Endothelial cell of umbilical vein (primary cell): Measurements from ENCODE around the gene INMT. TPM values are rescaled to one million over a fixed set of nuclear protein-coding genes. Genes with fewer than 3 reads are reported as not detected.

Source experiments
- BruUV-seq: library from RNA; stranded (reverse); fragments of 400-500 nt; replicated peaks from 2 replicates; lab custom pipeline; 2021; lab: Mats Ljungman, UMichigan
- CTCF ChIA-PET: fragments of 300-600, 350-600 bp; sonication (Branson Sonifier 250); formaldehyde crosslinking; loops from one replicate; lab custom pipeline; 2021; ENCODE audit warnings: antibody characterized with exemption, inconsistent platforms; lab: Charles Lee
- POLR2A ChIA-PET: fragments of 300-600, 350-600 bp; sonication (Branson Sonifier 250); formaldehyde crosslinking; loops from one replicate; lab custom pipeline; 2021; ENCODE audit warnings: antibody characterized with exemption, inconsistent platforms; lab: Charles Lee
- DNase-seq: peaks from one replicate; pipeline ENCODE4 v3.0.0-alpha.2; 2011; ENCODE audit warnings: low read depth, low spot score
- FAIRE-seq: peaks from 2 replicates; lab custom pipeline; 2011; peaks lifted over from hg19 to GRCh38; lab: Jason Lieb, UNC
- H2AFZ ChIP-seq: 2 replicates; pipeline ENCODE4 v1.6.0; 2012; ENCODE audit warnings: low read depth, low read length, control low read depth, inconsistent platforms
- H3K27ac ChIP-seq: 2 replicates; pipeline ENCODE4 v1.5.1; 2011; ENCODE audit warnings: low read depth, mild to moderate bottlenecking, control low read depth, low read length, moderate library complexity; ENCODE audit not compliant: insufficient read depth
- H3K27me3 ChIP-seq, 2 experiments: 2 replicates each; pipeline versions ENCODE4 v1.6.0 to v1.6.1; 2011; ENCODE audit warnings: low read length in 2 of 2, mixed read lengths in 1 of 2; ENCODE audit not compliant: control insufficient read depth in 2 of 2, insufficient read depth in 2 of 2
- H3K36me3 ChIP-seq, 2 experiments: 2 replicates in 1 of 2; 3 replicates in 1 of 2; pipeline ENCODE4 v1.5.1; 2011; ENCODE audit warnings: low read length in 2 of 2, mild to moderate bottlenecking in 1 of 2, moderate library complexity in 1 of 2; ENCODE audit not compliant: control insufficient read depth in 2 of 2, insufficient read depth in 2 of 2; ENCODE audit errors: extremely low read depth in 1 of 2
- H3K4me1 ChIP-seq: 3 replicates; pipeline ENCODE4 v1.5.1; 2011; ENCODE audit warnings: mild to moderate bottlenecking, low read length; ENCODE audit not compliant: control insufficient read depth, insufficient read depth; ENCODE audit errors: extremely low read depth
- H3K4me2 ChIP-seq: 2 replicates; pipeline ENCODE4 v1.6.1; 2011; ENCODE audit warnings: low read length, control low read depth, mixed read lengths; ENCODE audit not compliant: insufficient read depth
- H3K4me3 ChIP-seq, 3 experiments: fragments of 200-600 bp in 1 of 3; sonication (generic), shearing (Covaris generic) in 1 of 3; replicated peaks in 1 of 3; 2 replicates each; pipeline ENCODE4 v1.5.1; 2011 to 2016; ENCODE audit warnings: control low read depth in 3 of 3, low read length in 3 of 3, mild to moderate bottlenecking in 2 of 3, inconsistent platforms in 1 of 3, low read depth in 1 of 3, moderate library complexity in 1 of 3; ENCODE audit not compliant: insufficient read depth in 1 of 3
- H3K79me2 ChIP-seq: 2 replicates; pipeline ENCODE4 v1.6.0; 2012; ENCODE audit warnings: low read length, inconsistent platforms; ENCODE audit not compliant: control insufficient read depth, insufficient read depth
- H3K9ac ChIP-seq: replicated peaks from 2 replicates; pipeline ENCODE3; 2011; ENCODE audit warnings: low read length, control low read depth; ENCODE audit not compliant: insufficient read depth; ENCODE audit errors: extremely low read depth
- H3K9me1 ChIP-seq: replicated peaks from 3 replicates; pipeline ENCODE4 v1.6.0; 2011; ENCODE audit warnings: mild to moderate bottlenecking, low read length; ENCODE audit not compliant: control insufficient read depth, insufficient read depth; ENCODE audit errors: extremely low read depth
- H3K9me3 ChIP-seq: replicated peaks from 2 replicates; pipeline ENCODE4 v1.5.1; 2012; ENCODE audit warnings: low read length, inconsistent platforms; ENCODE audit not compliant: control insufficient read depth, insufficient read depth
- H4K20me1 ChIP-seq: replicated peaks from 2 replicates; pipeline ENCODE3; 2011; ENCODE audit warnings: mild to moderate bottlenecking, low read length; ENCODE audit not compliant: control insufficient read depth, insufficient read depth; ENCODE audit errors: extremely low read depth
- CTCF ChIP-seq, 2 donors: IDR thresholded peaks; 1 replicate in 1 of 2; 2 replicates in 1 of 2; pipeline ENCODE4 v1.5.1; 2011; ENCODE audit warnings: low read length in 2 of 2, mild to moderate bottlenecking in 2 of 2, moderate library complexity in 2 of 2, control low read depth in 1 of 2, inconsistent platforms in 1 of 2, low read depth in 1 of 2; ENCODE audit not compliant: insufficient read depth in 1 of 2; ENCODE audit errors: extremely low read depth in 1 of 2
- EZH2 ChIP-seq: IDR thresholded peaks from 2 replicates; pipeline ENCODE4 v1.6.1; 2012; ENCODE audit warnings: borderline replicate concordance, low read depth, mild to moderate bottlenecking, moderate library complexity, low read length, inconsistent platforms; ENCODE audit not compliant: severe bottlenecking
- FOS ChIP-seq: IDR thresholded peaks from 2 replicates; pipeline ENCODE4 v1.6.1; 2011; ENCODE audit warnings: mild to moderate bottlenecking, low read length, moderate library complexity, borderline replicate concordance; ENCODE audit not compliant: insufficient read depth
- GATA2 ChIP-seq: IDR thresholded peaks from 2 replicates; pipeline ENCODE4 v1.7.0; 2011; ENCODE audit warnings: low read depth, mild to moderate bottlenecking, moderate library complexity, mixed read lengths, low read length; ENCODE audit not compliant: insufficient read length, insufficient read depth
- JUN ChIP-seq: IDR thresholded peaks from 2 replicates; pipeline ENCODE4 v1.6.1; 2011; ENCODE audit warnings: borderline replicate concordance, low read depth; ENCODE audit not compliant: insufficient read length, insufficient read depth
- MAX ChIP-seq: IDR thresholded peaks from 2 replicates; pipeline ENCODE4 v1.6.1; 2011; ENCODE audit not compliant: insufficient read depth, insufficient read length
- MYC ChIP-seq: IDR thresholded peaks from one replicate; pipeline ENCODE4 v1.6.1; 2011; ENCODE audit warnings: mild to moderate bottlenecking, low read depth, low read length
- POLR2A ChIP-seq: IDR thresholded peaks from 2 replicates; pipeline ENCODE4 v1.6.1; 2012; ENCODE audit warnings: low read depth, mild to moderate bottlenecking, control low read depth, low read length
- POLR2AphosphoS5 ChIP-seq: IDR thresholded peaks from 2 replicates; pipeline ENCODE4 v1.6.1; 2012; ENCODE audit warnings: low read depth, mild to moderate bottlenecking, control low read depth, low read length, moderate library complexity; ENCODE audit not compliant: insufficient read depth
- dilution Hi-C: fragments of 300-500 bp; cut with MboI; formaldehyde crosslinking; loops from one replicate; pipeline ENCODE4 v1.15.0; 2019; ENCODE audit warnings: low sequenced_read_pairs; ENCODE audit not compliant: extremely low pct_ligation_motif_present
- intact Hi-C: fragments of 100-400 bp; cut with micrococcal nuclease; formaldehyde crosslinking; loops from one replicate; pipeline ENCODE4 v1.10.0; 2022
- polyA plus RNA-seq, 4 experiments: library from polyadenylated mRNA; depleted of rRNA in 3 of 4; stranded (reverse) in 3 of 4; unstranded in 1 of 4; fragments of >200 nt; gene quantifications; 2 replicates each; pipeline versions ENCODE4 v1.2.1 to v1.2.3, GENCODE V29; 2011 to 2012; ENCODE audit warnings: missing spikeins in 1 of 4
- total RNA-seq: library from RNA; stranded (reverse); gene quantifications from 2 replicates; pipeline ENCODE4 v1.2.3, GENCODE V29; 2021

The INMT gene
- total and polyA plus RNA-seq, 2 donors (not counting 3 experiments of a cell fraction or from before 2014, with no cell fraction given) = not detected

GRCh38 chr7:30721211-30721610, 30.7 kb upstream of the INMT start:
- H3K9me1 ChIP-seq = no peaks in the 10 kb centered on the region
- H3K27ac ChIP-seq = no peak overlapping the region
- BruUV-seq = no TSS peak
- no peak overlapping the region for H3K4me3 ChIP-seq
- no peaks in the 10 kb centered on the region for H3K79me2 ChIP-seq
- DNase-seq (no peak), FAIRE-seq (no peak)
- intact Hi-C loops (no loop called here), dilution Hi-C loops (no loop called here)
- H2AFZ ChIP-seq = no peak overlapping the region
- no peaks in the 10 kb centered on the region for H4K20me1 ChIP-seq
- CTCF ChIA-PET = no interaction called here
- TF ChIP-seq EZH2 = no peak
- TF ChIP-seq JUN = no peak
- TF ChIP-seq MAX = no peak
- TF ChIP-seq MYC = no peak
- TF ChIP-seq POLR2A = no peak
- no peak for TF ChIP-seq FOS
- no peak for TF ChIP-seq POLR2AphosphoS5
- no peak for TF ChIP-seq GATA2
- no peak for TF ChIP-seq CTCF (IDR thresholded peaks at IDR 0.05; ENCODE audit: extremely low read depth in 1 of 2, insufficient read depth in 1 of 2, low read depth in 1 of 2, low read length in 2 of 2)
- H3K27me3 ChIP-seq = peaks cover 1 to 6% of the 10 kb centered on the region in 2 experiments
- POLR2A ChIA-PET = no interaction called here
- no peaks in the 10 kb centered on the region for H3K4me1 ChIP-seq
- H3K9me3 ChIP-seq = no peaks in the 10 kb centered on the region
- no peak overlapping the region for H3K9ac ChIP-seq
- no peaks in the 10 kb centered on the region for H3K36me3 ChIP-seq
- H3K4me2 ChIP-seq = no peak overlapping the region
